Neural cell (in vitro differentiated cells): ENCODE data around the gene CTNNA2.

ENCODE experiments used
- CTCF ChIP-seq: fragments of 450-650 bp; IDR thresholded peaks from 2 replicates; pipeline ENCODE4 v1.5.1; 2014; ENCODE audit warnings: antibody characterized with exemption, mild to moderate bottlenecking, moderate library complexity; ENCODE audit not compliant: poor library complexity, severe bottlenecking
- POLR2AphosphoS5 ChIP-seq: IDR thresholded peaks from 2 replicates; pipeline ENCODE4 v1.6.1; 2012
- TAF1 ChIP-seq: IDR thresholded peaks from 2 replicates; pipeline ENCODE4 v1.6.1; 2012; ENCODE audit warnings: low read depth

GRCh38 chr2:80475970-80476369 lies 963.1 kb downstream of the CTNNA2 start:
- TF ChIP-seq TAF1 (no peak), CTCF (no peak), POLR2AphosphoS5 (no peak)
